Muscle layer of duodenum (tissue), 2 donors: ENCODE results near the gene FRS3.

ENCODE experiments used
- H3K27ac ChIP-seq: one replicate; pipeline ENCODE4 v1.7.0; 2013; ENCODE audit warnings: mild to moderate bottlenecking, low read length
- H3K27me3 ChIP-seq: one replicate; pipeline ENCODE4 v1.7.0; 2013; ENCODE audit warnings: low read depth, mild to moderate bottlenecking, control low read depth, low read length
- H3K36me3 ChIP-seq, 2 donors: one replicate each; pipeline ENCODE4 v1.7.0; 2013; ENCODE audit warnings: low read length in 2 of 2, control low read depth in 1 of 2, mild to moderate bottlenecking in 1 of 2; ENCODE audit not compliant: insufficient read depth in 2 of 2, control insufficient read depth in 1 of 2
- H3K4me1 ChIP-seq, 2 donors: one replicate each; pipeline ENCODE4 v1.7.0; 2013; ENCODE audit warnings: low read length in 2 of 2, mild to moderate bottlenecking in 2 of 2, control low read depth in 1 of 2, moderate library complexity in 1 of 2; ENCODE audit not compliant: insufficient read depth in 2 of 2, control insufficient read depth in 1 of 2
- H3K4me3 ChIP-seq, 2 donors: one replicate each; pipeline ENCODE4 v1.7.0; 2013; ENCODE audit warnings: low read length in 2 of 2, low read depth in 1 of 2, mild to moderate bottlenecking in 1 of 2
- H3K9me3 ChIP-seq, 2 donors: one replicate each; pipeline ENCODE4 v1.7.0; 2013; ENCODE audit warnings: low read length in 2 of 2, control low read depth in 1 of 2, mild to moderate bottlenecking in 1 of 2; ENCODE audit not compliant: control insufficient read depth in 1 of 2
- donor health status: healthy.

The FRS3 gene

DNA sequence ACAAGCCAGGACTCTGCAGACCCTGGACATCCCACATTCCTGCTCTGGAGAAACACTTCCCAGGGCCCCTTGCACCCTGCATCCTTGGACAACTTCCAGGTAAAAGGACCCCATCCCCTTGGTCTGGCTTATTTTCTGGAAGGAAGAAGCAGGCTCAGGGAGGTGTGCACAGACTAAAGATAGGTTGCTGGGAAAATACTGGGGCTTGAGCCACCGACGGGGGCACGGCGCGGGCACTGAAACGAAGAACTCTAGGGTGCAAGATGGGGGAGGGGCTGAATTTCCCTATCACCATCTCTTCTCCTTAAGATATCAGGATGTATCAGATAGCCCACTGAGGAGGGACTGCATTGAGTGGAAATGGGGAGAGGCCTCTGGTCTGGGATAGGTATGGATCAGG, 805 bp downstream of the FRS3 start:
- Histone ChIP-seq H3K36me3 (peaks cover 14 to 26% of the 10 kb centered on the region in 2 donors), H3K4me1 (peaks cover 9 to 25% of the 10 kb centered on the region in 2 donors), H3K27ac (peak overlapping the region; percentile 16), H3K27me3 (no peaks in the 10 kb centered on the region), H3K9me3 (no peaks in the 10 kb centered on the region), H3K4me3 (peak overlapping the region; percentile 67 to 87)

- Histone ChIP-seq H3K27me3 (no peaks in the 10 kb centered on the region), H3K27ac (no peak overlapping the region), H3K4me3 (no peak overlapping the region), H3K4me1 (peaks cover 7 to 25% of the 10 kb centered on the region in 2 donors), H3K36me3 (peaks cover 16 to 34% of the 10 kb centered on the region in 2 donors), H3K9me3 (no peaks in the 10 kb centered on the region)
Observed at GRCh38 chr6:41777551-41778285, 2.0 kb downstream of the FRS3 start.

DNA sequence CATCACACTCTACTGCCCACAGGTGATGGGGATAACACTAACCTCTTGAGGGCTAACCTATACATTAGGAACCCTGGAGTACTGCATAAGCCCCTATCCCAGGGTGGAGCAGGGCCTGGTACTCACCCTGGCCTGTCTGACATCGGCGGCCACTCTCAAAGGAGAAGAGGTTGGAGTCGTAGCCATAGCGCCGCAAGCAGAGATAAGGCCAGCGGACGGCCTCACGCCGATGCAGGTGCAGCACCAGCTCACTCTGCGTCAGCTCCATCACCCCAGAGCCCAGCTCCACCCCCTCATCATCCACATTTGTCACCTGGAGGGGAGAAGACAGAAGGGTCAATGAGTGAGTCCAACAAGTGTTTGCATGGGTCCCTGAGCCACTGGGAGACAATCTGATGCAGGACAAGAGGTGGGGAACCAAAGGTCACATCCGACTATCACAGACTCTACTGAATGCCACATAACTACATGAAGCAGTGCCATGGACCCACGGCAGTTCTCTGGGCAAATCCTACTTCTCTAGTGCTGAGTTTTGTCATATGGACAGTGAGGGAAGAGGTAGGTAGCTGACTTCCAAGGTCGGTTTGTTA, 4.3 kb downstream of the FRS3 start:
- Histone ChIP-seq H3K27ac (no peak overlapping the region), H3K36me3 (peaks cover 29 to 57% of the 10 kb centered on the region in 2 donors), H3K4me1 (peaks cover 7 to 11% of the 10 kb centered on the region in 2 donors), H3K9me3 (no peaks in the 10 kb centered on the region), H3K27me3 (no peaks in the 10 kb centered on the region), H3K4me3 (no peak overlapping the region)

- peaks cover 29 to 59% of the 10 kb centered on the region in 2 donors for H3K36me3 ChIP-seq
- no peak overlapping the region for H3K27ac ChIP-seq
Observed at GRCh38 chr6:41774841-41775240, 4.9 kb downstream of the FRS3 start.

GRCh38 chr6:41771058-41771983, 8.4 kb downstream of the FRS3 start:
- H3K27me3 ChIP-seq = no peaks in the 10 kb centered on the region
- peaks cover 0 to 3% of the 10 kb centered on the region in 2 donors for H3K4me1 ChIP-seq
- no peaks in the 10 kb centered on the region for H3K9me3 ChIP-seq
- H3K27ac ChIP-seq = no peak overlapping the region
- peaks cover 29 to 48% of the 10 kb centered on the region in 2 donors for H3K36me3 ChIP-seq
- no peak overlapping the region for H3K4me3 ChIP-seq

More at GRCh38 chr6:41774841-41775240, 4.9 kb downstream of the FRS3 start:
- Histone ChIP-seq H3K4me1 (peaks cover 7 to 11% of the 10 kb centered on the region in 2 donors), H3K27me3 (no peaks in the 10 kb centered on the region), H3K9me3 (no peaks in the 10 kb centered on the region), H3K4me3 (no peak overlapping the region)

- Histone ChIP-seq H3K27ac (no peak overlapping the region), H3K9me3 (no peaks in the 10 kb centered on the region), H3K36me3 (peaks cover 28 to 48% of the 10 kb centered on the region in 2 donors), H3K27me3 (no peaks in the 10 kb centered on the region), H3K4me3 (no peak overlapping the region), H3K4me1 (peaks cover 0 to 3% of the 10 kb centered on the region in 2 donors)
Observed at GRCh38 chr6:41770381-41771057, 9.2 kb downstream of the FRS3 start.

GRCh38 chr6:41769376-41769775, 10.3 kb downstream of the FRS3 start:
- peaks cover 0 to 3% of the 10 kb centered on the region in 2 donors for H3K4me1 ChIP-seq
- H3K36me3 ChIP-seq = peaks cover 18 to 36% of the 10 kb centered on the region in 2 donors
- H3K27me3 ChIP-seq = no peaks in the 10 kb centered on the region
- H3K9me3 ChIP-seq = no peaks in the 10 kb centered on the region
- no peak overlapping the region for H3K4me3 ChIP-seq
- no peak overlapping the region for H3K27ac ChIP-seq

GRCh38 chr6:41768545-41769308, 11.0 kb downstream of the FRS3 start:
- Histone ChIP-seq H3K4me1 (peaks cover 0 to 3% of the 10 kb centered on the region in 2 donors), H3K27me3 (no peaks in the 10 kb centered on the region), H3K27ac (no peak overlapping the region), H3K36me3 (peaks cover 15 to 33% of the 10 kb centered on the region in 2 donors), H3K4me3 (no peak overlapping the region), H3K9me3 (no peaks in the 10 kb centered on the region)

GRCh38 chr6:41767112-41767833, 12.4 kb downstream of the FRS3 start:
- peaks cover 0 to 3% of the 10 kb centered on the region in 2 donors for H3K4me1 ChIP-seq
- no peak overlapping the region for H3K27ac ChIP-seq
- no peak overlapping the region for H3K4me3 ChIP-seq
- peaks cover 9 to 21% of the 10 kb centered on the region in 2 donors for H3K36me3 ChIP-seq
- H3K27me3 ChIP-seq = no peaks in the 10 kb centered on the region
- H3K9me3 ChIP-seq = no peaks in the 10 kb centered on the region
